ENCODE data around the gene STK39.
"Not testable (repeated sequence)": the region's sequence is repeated elsewhere in the genome, so short reads cannot be mapped to it uniquely, and the experiment has no call there.

STK39 gene

GRCh38 chr2:168247341-168248261 is at the start of gene STK39:
Gene STK39 (minus strand): TSS chr2:168247595. CDS start chr2:168247435, 160 bp downstream.
- DNase-seq, result peak in 1 of 2 experiments; percentile 62

DNA sequence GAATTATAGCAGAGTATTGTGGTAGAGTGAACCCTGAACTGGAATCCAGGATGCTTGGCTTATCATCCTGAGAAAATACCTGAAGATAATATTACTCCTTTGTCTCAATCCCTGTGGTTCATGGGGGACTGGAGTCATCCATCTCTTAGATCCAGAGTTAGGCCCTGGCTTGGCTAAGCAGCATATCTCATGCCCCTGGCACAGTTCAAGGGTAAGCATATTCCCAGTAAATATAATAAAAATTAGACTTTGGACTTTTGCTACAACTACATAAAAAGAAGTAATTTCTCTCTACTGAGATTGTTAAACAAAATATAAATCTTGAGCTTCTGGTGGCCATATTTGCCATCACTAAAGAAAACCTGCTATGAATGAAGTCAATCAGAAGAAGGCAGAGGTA is 47.7 kb upstream of the STK39 start:
- DNase-seq, result no peak

- DNase-seq, result no peak
Observed at GRCh38 chr2:168294409-168294808, 47.0 kb upstream of the STK39 start.

DNA sequence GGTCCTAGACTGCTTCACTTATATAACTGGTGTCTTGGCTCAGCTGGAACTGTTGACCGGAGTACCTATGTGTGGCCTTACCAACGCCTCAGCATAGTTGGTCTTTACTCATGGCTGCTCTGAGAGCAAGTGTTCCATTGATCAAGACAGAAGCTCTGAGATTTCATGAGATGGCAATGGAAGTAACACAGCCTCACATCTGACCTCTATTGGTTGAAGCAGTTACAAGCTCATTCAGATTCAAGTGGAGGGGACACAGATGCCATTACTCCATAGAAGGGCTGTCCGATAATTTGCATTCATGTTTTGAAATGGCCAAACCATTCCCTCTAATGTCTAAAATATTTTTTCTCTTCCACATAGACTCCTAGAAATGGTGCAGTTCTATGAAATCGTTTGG is 46.4 kb upstream of the STK39 start:
- no peak for DNase-seq

- no peak for DNase-seq
Observed at GRCh38 chr2:168290391-168290790, 43.0 kb upstream of the STK39 start.

DNA sequence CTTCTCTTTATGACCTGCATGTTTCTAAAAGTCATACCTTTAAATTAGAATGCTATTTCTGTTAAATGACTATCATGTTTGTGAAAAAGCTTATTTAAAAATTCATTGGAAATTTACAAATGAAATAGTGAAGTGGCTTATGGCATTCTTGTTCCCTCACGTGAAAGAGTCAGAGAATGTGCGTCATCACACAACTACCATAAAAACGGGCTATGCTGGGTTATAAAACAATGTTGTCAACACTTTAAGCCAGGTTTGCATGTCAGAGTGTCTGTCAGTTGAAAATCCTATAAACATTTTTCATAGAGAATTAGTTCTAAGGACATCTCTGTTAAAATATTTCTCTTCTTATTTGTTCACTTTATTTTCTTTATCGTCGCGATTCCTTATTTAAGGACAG is 42.5 kb upstream of the STK39 start:
- DNase-seq, result no peak

GRCh38 chr2:168286535-168286934 is 39.1 kb upstream of the STK39 start:
- DNase-seq, result no peak

DNA sequence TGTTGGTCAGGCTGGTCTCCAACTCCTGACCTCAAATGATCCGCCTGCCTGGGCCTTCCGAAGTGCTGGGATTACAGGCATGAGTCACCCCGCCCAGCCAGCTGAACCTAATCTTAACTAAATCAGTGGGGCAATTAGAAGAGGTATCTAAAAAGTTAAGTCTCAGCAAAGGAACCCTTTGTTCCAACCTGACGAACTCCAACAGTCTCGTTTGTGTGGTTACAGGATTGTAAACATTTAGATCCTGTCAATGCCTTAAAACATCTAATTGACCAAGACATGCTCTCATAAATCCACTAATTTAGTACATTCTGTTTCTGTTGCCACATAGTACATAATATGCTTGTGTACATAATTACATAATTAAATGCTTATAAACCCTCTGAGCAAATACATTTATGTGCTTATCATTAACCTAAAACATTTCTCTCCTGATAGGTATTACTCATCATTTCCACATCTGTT is 31.1 kb upstream of the STK39 start:
- no peak for DNase-seq

- DNase-seq, result no peak
Observed at GRCh38 chr2:168277276-168277675, 29.9 kb upstream of the STK39 start.

DNA sequence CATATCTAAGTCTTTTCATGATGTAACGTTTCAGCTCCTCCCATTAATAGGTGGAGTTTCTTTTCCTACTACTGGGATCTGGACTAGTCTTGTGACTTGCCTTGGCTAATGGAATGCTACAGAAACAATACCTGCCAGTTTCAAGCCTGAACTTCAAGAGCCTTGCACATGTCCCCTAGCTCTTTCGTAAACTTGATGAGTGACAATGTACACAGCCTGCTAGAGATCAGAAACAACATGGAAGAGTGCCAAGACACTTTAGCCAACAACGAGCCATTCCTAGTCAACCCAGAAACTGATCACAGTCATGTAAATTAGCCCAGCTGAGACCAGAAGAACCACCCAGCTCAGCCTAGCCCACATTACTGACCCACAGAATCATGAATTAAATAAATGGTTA is 24.8 kb upstream of the STK39 start:
- DNase-seq, result no peak

- DNase-seq, result not testable (repeated sequence)
Observed at GRCh38 chr2:168262926-168263325, 15.5 kb upstream of the STK39 start.

DNA sequence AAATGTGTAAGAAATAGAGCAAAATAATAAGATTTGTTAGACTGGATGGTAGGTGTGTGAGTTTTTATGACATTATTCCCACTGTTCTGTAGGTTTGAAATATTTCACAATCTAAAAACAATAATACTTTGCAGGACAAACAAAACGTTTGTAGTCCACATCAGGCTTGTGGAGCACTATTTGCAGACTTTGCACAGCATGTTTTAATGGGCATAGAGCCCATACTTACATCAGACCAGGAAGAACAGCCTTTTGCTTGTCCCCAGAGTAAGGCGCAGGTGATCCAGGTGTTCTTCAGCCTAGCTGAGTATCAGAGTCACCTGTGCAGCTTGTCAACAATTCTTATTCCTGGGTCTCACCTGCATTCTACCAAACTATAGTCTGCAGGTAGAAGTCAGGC is 9.1 kb upstream of the STK39 start:
- DNase-seq, result no peak

GRCh38 chr2:168255866-168256265 is 8.5 kb upstream of the STK39 start:
- no peak for DNase-seq

DNA sequence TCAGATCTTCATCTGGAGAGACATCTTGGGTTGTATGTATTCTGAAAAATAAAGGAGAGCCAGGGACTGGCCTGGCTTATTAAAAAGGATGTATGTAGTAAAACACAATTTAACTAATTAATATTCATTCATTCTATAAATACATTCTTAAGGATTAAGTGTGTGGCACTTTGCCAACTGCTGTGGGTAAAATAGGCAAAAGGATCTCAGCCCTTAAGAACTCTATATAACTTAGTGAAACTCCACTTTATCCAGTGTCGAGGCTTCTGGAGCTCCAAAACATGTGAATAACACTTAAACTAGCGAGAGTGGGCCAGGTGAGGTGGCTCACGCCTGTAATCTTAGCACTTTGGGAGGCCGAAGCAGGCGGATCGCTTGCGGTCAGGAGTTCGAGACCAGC is 7.7 kb upstream of the STK39 start:
- no peak for DNase-seq

GRCh38 chr2:168254158-168254935 is 7.0 kb upstream of the STK39 start:
- no peak for DNase-seq

- no peak for DNase-seq
Observed at GRCh38 chr2:168253379-168253778, 6.0 kb upstream of the STK39 start.

- no peak for DNase-seq
Observed at GRCh38 chr2:168252976-168253375, 5.6 kb upstream of the STK39 start.

DNA sequence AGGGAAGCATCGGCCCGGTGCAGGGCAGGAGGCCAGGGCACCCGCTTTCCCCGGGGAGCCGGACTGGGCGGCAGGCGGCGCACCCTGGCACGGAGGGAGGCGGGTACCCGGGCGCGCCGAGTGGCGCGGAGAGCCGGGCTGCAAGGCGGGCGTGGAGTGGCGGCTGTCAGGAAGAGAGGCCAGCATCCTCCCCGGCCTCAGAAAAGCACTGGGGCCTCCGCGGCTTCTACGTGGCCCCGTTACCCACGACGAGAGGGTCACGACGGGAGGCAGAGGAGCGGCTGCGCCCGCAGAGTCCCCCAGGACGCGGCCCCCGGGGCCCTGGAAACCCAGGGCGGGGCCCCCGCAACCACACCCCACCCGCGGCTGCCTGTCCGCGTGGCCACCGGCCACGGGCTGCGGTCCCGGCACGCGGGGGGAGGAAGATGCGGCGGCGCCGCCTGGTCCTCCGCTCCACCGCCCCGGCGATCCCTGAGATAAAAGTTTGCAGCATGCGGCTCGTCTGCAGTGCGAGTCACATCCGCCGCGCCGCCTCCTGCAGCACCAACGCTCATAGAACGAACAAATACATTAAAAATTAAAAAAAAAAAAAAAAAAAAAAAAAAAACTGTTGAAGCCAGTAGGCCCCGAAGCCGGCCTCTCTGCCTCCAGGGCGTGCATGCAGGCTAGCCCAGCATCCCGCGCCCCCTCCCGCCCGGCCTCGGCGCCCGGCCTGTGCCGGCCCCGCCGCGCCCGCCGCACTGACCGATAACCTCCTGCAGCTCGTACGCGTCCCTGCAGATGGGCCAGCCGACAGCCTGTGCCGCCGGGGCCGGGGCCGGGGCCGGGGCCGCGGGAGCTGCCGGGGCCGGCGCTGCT is 683 bp downstream of the STK39 start:
- DNase-seq, result peak in 1 of 2 experiments; percentile 4

- DNase-seq, result no peak
Observed at GRCh38 chr2:168246072-168246482, 1.3 kb downstream of the STK39 start.

DNA sequence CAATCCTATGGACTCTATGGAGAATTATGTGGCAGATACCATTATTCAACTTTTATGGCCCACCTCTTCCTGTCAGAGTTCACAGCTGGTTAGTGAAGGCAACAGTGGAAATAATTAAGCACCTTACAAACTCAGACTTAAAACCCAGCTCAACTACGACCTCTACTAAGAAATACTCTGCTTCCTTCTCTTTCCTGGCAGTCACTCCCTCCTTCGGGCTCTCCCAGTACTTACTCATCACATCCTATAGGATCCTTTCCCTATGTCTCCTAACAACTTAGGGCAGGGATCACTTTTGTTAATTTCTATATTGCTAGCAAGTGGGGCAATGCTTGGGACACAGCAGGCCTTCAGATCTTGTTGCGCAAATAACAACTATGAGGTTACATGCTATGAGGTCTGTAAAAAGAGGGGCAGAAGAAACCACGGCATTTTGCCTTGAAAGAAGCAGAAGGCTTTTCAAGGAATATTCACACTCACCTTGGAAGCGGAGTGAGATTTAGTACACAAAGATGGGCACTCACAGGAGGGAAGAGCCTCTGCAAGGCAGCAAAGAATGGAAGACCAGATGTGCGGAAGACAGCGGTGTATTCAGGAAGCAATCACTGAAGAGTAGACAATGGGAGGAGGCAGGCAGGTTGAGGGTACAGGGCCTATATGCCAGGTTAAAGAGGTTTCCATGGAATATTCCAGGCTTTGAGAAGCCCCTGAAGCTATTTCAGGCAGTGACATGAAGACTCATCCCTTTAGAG is 2.1 kb downstream of the STK39 start:
- no peak for DNase-seq

DNA sequence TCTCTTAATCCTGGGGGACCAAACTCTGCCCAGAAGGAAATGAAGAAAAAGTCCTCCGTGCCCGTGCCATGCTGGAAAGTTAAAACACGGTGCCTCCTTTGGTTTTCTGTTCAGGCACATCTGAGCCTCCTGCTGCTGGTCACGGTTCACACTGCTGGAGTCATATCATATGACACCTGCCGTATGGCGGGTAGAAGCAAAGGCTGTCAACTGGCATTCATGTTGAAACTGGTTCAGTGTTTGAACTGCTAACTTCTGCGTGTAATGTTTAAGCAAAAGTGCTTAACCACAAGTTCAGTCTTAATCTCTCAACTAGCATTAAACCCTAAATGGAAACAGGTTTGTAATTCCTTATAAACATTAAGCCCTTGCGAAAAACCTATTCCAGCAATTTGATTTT is 3.1 kb downstream of the STK39 start:
- peak; percentile 5 to 52 for DNase-seq

GRCh38 chr2:168243061-168243460 is 4.3 kb downstream of the STK39 start:
- no peak for DNase-seq
